Activated naive CD4-positive, alpha-beta T cell treated with Interleukin-2 at 50 U/mL for 16 hours (primary cell): ENCODE measurements around the gene UBE2U.

ENCODE experiments used
- DNase-seq: peaks from one replicate; pipeline ENCODE4 v3.0.0-alpha.2; 2020

The UBE2U gene

DNA sequence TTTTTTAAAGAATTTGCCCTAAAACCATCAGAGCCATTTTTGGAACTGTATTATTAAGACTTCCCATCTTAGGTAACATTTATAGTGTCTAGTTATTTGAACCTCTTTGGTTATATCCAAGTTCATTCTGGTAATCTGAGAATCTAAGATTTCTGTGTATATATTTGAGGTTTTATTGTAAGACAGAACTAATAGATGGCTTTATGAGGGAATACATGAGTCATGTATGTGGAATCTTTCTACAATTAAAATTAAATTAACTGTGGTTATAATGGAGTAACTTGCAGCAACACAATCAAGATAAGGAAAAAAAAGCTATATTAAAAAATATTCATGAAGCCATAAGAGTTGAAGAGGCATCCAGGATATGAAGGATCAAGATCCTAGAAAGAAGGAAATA lies 92.1 kb downstream of the UBE2U start:
- no peak for DNase-seq

DNA sequence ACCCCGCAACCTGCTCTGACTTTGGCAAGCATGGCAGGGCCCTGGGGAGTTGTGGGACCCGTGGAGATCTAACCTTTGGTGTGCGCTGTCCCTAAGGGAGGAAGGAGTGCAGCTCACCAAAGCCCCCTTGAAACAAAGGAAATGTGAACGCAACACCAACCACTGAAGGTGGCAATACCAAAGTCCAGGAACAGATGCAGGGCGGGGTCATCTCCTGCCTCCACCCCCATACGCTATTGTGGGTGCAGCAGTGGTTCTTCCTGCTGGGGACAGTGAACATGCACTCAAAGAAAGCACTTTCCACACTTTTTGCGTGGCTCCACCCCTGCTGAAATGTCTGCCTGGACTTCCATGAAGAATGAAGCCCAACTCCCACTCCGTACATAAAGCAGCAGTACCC lies 93.0 kb downstream of the UBE2U start:
- DNase-seq = no peak

DNA sequence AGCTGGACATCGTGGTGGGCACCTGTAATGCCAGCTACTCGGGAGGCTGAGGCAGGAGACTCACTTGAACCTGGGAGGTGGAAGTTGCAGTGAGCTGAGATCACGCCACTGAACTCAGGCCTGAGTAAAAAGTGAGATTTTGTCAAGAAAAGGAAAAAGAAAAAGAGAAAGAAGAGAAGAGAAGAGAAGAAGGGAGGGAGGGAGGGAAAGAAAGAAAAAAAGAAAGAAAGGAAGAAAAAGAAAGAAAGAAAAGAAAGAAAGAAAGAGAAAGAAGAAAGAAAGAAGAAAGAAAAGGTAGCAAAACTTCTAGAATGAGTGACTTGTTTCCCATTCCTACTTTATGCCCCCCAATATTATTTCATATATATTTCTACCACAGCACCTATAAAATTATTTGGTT lies 98.8 kb downstream of the UBE2U start:
- DNase-seq = no peak

DNA sequence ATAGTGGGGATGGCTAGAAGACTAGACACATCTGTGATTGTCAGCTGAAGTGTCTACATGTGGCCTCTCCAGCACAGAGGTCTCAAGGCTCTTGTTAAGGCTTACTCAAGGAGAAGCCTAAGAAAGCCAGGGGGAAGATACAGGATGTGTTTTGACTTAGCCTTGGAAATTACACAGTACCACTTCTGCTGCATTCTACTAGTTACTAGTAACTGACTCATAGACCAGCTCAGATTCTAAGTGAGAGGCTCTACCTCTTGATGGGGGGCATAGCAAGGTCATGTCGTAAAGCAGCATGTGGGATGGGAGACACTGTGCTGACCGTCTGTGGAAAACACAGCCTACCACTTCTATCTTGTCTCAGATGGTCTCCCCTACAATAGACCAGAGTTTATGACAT lies 99.5 kb downstream of the UBE2U start:
- DNase-seq = no peak

DNA sequence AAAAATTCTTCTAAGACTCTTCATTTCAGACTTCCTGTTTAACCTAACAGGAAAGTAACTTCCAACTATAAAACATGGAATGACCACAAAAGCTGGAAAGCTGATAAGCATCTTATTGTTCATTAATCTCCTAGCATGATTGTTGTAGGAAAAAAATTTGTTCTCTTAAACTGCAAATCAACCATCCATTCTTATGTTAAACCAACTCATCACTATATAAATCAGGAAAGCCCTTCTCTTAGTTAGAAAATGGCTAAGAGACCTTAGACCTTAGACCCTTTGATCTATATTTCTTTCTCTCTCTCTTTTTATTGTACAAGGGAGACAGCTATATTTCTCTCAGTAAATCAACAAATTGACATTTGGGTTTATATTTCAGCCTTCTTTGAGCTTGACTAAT lies 101.4 kb downstream of the UBE2U start:
- no peak for DNase-seq

DNA sequence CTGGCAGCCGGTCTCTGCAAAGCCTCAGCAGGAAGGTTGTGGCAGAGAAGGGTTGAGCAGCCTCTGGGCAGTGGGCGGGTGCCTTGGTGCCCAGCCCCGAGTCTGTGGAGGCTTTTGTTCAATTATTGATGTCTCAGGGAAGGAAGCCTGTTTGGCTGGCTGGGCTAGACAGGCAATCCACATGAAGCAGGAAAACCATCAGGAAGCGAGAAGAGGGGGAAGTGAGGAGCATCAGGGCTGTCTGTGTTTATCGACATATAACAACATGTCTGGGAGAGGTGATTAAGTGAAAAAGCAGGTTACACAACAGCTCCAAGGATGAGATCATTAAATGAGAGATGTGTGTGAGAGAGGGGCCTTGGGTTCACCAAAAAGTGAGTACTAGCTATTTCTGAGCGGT lies 105.4 kb downstream of the UBE2U start:
- DNase-seq = no peak

DNA sequence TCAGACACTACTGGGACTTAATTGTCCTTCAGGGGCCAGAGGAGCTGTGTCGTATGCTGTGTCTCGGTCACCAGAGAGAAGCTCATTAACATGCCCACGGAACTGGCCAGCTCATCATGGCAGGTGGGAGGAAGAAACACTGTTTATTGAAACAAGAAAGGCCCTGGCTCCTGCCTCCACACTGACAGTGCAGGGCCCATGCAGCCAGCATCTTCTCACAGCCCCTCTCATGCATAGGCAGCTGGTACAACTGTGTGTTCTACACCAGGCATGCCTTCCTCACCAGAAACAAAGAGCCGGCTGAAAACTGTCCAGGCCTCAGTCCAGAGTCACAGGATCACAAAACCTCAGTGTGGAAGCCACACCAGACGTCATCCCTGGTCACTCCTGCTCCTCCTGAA lies 106.0 kb downstream of the UBE2U start:
- no peak for DNase-seq

DNA sequence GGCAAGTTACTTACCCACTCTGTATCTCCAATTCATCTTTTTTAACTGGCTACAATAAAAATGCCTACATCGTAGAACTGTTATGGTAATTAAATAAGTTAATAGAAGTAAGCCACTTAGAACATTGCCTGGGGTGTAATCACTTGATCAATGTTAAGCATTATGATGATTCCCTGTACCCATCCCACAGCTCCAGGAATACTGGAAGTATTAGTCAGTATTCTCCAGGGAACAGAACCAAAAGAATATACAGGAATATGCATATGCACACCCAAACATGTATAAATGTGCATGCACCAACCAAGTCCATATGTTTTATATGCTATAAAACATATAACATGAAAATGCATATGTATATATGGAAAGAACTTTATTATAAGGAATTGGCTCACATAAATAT lies 107.3 kb downstream of the UBE2U start:
- no peak for DNase-seq

DNA sequence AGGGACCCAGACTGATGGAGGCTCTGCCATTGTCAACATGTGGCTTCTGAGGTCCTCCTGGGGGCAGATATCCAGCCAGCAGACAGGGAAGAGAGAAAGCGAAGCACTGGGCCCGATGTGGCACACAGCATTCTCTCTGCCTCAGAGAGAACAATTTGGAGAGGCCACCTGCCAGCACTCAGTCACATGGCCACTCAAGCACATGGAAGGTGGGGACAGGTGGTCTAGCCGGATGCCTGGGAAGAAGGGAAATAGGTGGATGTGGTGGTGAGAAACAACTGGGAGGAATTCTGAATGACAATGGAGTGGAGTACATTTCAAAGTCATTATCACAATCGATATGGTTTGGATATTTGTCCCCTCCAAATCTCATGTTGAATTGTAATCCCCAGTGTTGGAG lies 109.0 kb downstream of the UBE2U start:
- DNase-seq = no peak

DNA sequence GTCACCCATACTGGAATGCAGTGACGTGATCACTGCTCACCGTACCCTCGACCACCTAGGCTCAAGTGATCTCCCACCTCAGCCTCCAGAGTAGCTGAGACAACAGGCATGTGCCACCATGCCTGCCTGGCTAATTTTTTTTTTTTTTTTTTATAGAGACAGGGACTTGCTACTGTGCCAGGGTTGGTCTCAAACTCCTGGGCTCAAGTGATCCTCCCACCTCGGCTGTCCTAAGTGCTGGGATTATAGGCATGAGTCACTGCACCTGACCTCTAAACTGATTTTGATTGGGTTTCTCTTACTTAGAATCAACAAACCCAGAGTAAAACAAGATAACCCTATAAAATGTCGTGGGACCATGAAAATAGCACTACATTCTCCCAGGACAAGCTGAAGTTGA lies 112.0 kb downstream of the UBE2U start:
- no peak for DNase-seq
